Mesenteric fat pad (tissue), 1 donor: ENCODE measurements around the gene UBE3A. TPM values are rescaled to one million over a fixed set of nuclear protein-coding genes. Genes with fewer than 3 reads are reported as not detected.
"Not testable (repeated sequence)": the region's sequence is repeated elsewhere in the genome, so short reads cannot be mapped to it uniquely, and the experiment has no call there.

ENCODE experiments used
- DNase-seq: peaks from one replicate; pipeline ENCODE4 v3.0.0-alpha.2; 2020; ENCODE audit warnings: low spot score
- long read RNA-seq: library from polyadenylated mRNA; unstranded; transcript quantifications from one replicate; pipeline ENCODE4 v2.0.0, GENCODE V29; 2020
- total RNA-seq: library from RNA; stranded (reverse); fragmentation: NEBNext Ultra II Directional; extraction: Animal tissue kit (Norgen Biotek cat#: 25700); gene quantifications from one replicate; pipeline ENCODE4 v1.2.1, GENCODE V29; 2021
- donor health status: DM: yes; HTN: yes; CAD: no.

Gene UBE3A
- total RNA-seq = 78.7 TPM
- long read RNA-seq, full-length matches to known transcripts = 40 of 97 reads
- long read RNA-seq, partial matches to known transcripts = 34 of 97 reads
- long read RNA-seq, other reads (novel, unspliced or antisense) = 23 of 97 reads

DNA sequence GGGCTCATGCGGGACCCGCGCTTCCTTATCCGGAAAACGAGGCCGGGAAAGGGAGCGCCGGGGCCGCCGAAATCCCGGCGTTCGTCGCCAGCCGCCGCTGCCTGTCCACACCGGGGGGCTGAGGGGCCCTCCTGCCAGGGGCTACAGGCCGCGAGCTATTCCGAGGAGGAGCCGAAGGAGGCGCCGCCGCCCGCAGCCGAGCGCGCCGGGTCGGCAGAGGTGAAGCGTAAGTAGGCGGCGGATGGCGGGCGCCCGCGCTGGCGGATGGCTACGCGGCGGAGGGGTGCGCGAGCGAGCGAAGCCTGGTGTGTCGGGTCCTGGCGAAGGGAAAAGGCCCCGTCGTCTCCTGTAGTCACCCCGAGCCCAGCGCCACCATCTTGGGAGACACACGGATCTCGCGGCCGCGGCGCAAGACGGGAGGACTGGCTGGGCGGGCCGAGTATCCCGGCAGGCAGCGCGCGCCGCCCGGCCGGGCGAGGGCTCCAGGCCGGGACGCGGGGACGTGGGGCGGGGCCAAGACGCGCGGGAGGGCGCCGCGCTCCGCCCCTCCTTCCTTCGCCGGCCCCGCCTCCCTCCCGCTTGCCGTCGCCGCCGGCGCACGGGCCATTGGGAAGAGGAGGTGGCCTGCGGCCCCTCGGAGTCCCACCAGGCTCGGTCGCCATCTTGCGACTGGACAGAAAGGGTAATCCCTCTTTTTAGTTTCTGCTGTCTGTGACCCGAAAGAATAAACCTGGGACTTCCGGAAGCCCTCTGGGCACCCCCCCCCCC, at the start of gene UBE3A:
Gene UBE3A (minus strand): TSS at position 424 of the 768 bp plus-strand sequence. CDS start 29,917 bp downstream, outside the sequence.
- peak; percentile 97 for DNase-seq

DNA sequence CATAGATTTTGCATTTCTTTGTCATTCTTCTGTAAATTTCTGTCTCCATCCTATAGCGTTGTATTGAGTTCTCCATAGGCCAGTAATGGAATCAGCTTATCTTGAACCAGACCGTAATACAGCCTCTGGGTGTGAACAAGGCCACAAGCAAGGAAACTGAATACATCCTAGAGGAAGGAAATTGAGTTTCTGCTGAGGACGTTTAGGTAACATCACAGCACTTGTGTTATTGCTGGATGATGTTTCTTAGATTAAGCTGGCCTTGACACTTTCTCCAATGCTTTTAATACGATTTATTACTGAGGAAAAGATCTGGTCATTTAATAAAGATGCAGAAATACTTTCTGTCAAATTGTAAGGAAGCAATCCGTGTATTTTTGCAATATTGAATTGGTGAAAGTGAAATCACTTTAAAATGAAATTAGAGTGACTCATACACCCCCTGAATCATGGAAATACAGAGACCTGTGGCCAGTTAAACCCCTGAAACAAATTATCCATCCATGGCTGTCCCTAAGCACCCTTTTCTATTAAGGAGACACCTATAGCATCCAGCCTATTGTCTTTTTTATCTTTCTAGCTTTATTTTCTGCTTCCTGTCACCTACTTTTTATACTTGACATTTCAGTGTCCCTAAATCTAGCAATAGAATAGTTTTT, 48.5 kb upstream of the UBE3A start:
- DNase-seq = no peak

DNA sequence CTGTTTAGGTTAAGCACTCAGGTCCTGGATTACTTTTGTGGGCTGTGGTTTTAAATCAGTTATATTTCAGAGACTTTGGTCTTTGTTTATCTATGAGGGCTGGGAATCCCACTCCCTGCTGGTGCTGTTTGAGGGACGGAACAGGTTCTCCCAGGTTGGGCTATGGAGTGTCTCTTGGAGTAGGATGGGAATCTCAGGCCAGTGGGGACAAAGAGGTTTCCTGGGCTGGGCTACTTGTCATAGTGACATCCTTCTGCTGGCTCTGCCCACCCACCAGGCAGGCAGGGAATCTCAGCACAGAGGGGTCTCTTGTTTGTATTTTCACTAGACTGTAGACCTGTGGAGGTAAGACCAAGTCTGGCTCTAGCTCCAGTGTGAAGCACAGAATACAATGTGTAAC, 47.2 kb upstream of the UBE3A start:
- no peak for DNase-seq

GRCh38 chr15:25481208-25481859, 42.5 kb upstream of the UBE3A start:
- DNase-seq = no peak

- no peak for DNase-seq
Measured at GRCh38 chr15:25478313-25478712, 39.5 kb upstream of the UBE3A start.

DNA sequence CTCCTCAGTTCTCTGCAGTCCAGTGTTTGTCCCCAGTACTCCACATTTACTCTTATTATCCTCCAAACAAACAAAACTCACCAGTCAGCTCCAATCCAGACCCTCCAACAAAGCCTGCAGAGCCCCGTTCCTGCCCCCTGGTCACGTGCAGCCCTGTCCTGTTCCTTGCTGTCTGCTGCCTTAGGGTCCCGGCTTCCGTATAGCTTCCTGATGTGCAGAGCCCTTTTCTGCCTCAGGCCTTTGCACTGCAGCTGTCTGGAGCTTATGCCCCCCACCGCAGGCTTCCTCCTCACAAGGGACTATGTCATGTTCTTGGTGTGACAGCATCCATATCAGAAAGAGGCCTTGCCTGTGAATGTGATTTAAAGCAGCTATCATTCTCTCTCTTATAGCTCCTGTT, 39.0 kb upstream of the UBE3A start:
- no peak for DNase-seq

DNA sequence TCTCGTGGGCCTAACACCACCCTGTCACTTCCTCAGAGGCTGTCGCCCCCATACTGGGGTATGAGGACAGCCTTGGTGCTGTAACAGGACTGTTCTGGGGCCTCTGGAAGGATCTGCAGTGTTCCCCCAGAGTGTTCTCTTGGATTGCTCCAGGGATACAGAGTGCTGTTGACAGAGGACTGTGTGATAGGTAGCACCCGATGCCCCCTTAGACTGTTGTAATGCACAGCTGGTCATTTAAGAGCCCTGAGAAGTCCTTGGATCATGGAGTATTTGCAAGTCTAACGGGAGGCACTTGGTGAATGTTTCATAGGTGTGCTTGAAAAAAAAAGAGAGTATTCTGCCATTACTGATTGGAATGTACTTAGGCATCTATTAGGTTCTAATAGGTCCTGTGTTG, 35.4 kb upstream of the UBE3A start:
- DNase-seq = no peak

- no peak for DNase-seq
Measured at GRCh38 chr15:25470230-25470629, 31.4 kb upstream of the UBE3A start.

GRCh38 chr15:25469377-25469776, 30.6 kb upstream of the UBE3A start:
- DNase-seq = no peak

DNA sequence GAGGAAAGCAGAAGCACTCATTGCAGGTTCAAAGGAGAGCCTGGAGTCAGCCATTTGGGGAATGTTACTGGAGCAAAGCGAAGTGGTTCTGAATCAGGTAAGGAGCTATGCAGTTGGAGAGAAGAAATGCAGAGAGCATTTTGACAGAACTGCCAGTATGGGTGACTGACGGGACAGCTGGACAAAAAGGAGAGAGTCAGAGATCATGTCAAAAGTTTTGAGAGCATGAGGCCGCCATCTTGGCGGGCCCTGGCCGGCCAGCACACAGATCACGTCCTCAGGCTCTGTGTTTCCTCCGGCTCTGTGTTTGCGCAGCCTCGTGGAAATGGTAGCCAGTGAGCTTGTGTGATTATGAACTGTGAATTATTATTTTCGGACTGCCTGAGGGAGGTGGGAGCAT, 29.8 kb upstream of the UBE3A start:
- DNase-seq = no peak

DNA sequence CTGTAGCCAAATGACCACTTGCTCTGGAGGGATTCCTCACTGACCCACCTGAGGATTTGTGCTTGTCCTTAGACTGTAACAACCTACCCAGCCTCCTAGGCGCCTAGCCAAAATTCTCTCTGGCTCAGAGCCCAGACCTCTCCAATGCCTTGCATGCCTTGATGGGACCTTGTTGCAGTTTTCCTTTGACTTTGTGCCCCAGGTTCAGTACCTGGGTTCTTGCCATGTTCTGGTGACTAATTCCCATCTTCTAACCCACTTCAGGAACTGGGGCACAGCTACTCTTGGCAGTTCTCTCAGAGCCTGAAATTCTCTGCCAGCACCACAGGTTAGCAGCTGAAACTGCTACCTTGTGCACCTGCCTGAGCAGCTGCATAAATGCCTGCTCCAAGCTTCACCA, 27.0 kb upstream of the UBE3A start:
- DNase-seq = no peak

GRCh38 chr15:25464784-25465183, 26.0 kb upstream of the UBE3A start:
- DNase-seq = no peak

DNA sequence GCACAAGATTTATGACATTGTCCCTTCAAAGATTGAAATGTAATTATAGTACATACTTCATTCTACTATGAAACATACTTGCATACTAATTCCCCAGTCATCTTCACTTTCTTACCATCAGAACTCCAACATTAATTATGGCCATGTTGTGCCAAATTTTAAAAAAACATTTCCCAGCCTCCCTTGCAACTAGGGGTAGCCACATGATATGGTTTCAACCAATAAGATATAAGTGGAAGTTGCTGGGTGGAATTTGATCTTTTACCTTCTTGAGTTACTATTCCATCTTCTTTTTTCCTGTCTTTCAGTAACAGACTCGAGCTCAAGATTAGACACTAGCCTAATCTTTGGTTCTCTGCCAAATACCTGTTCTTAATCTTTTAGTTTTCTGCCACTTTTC, 25.6 kb upstream of the UBE3A start:
- no peak for DNase-seq

DNA sequence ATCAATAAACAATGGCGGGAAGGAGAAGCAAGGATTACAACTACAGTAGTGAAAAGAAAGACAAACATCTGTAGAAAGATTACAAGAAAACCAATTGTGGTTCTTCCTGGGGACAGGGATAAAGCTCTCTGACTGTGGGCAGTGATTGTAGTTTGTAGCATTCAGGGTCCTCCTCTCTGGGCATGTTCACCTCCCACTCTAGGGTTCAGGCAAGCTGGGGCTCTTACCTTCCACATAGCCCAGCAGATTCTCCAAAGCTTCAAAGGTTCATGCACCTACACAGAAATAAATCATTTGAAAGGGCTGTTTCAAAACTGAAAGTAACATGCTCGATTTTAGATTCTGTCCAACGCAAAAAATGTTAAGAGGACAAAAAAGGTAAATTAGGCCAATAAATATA, 17.4 kb upstream of the UBE3A start:
- no peak for DNase-seq

GRCh38 chr15:25455226-25455625, 16.4 kb upstream of the UBE3A start:
- no peak for DNase-seq

DNA sequence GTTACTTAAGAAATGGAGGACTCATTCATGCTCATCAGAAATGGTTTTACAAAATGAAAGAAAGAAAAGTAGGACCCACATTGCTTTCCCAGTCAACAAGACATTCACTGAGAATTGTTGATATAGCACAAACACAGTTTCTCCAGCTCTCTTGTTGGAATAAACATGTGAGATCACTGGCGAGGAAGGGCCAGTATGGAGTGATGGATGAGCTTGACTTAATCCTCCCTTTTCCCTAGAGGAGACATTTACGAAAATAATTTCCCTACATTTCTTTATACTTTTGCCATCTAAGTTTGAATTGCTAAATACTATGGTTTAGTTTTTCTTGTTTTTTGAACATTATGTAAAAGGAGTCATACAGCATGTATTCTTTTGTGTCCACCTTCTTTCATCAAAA, 15.9 kb upstream of the UBE3A start:
- no peak for DNase-seq

GRCh38 chr15:25453246-25453645, 14.4 kb upstream of the UBE3A start:
- DNase-seq = not testable (repeated sequence)

DNA sequence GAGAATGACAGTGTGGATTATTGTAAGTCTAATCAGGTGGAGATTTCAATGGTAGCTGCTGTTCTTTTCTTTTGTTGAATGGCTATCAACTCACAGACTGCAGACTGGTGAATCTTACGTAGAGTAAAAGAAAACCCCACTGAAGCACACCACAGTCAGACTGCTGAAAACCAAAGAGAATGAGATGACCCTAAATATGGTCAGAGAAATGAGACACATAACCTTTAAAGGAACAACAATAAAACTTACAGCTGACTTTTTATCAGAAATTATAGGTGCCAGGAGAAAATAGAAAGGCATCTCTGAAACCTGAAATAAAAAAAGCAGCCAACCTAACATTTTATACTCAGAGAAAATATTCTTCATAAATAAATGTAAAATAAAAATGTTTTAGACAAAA, 12.7 kb upstream of the UBE3A start:
- no peak for DNase-seq

DNA sequence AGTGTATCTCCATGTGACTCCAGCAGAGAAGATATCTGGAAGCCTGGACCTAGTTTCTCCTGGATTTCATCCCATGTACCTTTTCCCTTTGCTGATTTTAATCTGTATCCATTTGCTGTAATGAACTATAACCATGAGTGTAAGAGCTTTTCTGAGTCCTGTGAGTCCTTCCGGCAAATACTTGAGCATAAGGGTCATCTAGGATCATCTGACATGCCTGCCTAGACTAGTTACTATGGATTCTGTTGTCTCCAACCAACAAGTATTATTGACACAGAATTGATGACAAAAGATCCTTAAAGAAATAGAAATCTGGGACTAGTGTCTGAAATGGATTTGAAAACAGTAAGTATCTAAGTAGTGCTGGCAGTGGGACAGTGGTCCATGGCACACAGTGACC, 11.3 kb upstream of the UBE3A start:
- no peak for DNase-seq

DNA sequence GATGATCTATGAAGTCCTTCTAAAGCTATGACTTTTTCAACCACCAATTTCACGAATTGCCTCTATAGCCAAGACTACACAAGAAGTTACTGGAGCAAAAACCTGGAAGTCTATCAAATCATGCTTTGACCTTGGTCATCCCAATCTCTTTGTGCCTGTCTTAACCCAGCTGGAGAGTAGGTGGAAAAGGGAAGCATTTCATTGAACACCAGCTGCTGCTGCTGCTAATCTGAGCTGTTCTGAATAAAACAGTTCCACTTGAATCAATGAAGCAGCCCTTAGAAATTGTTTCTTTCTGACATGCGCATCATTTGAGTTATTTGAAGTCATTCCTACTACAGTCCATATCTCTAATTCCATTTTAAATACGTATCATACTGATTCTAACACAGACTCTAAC, 7.3 kb upstream of the UBE3A start:
- DNase-seq = no peak

DNA sequence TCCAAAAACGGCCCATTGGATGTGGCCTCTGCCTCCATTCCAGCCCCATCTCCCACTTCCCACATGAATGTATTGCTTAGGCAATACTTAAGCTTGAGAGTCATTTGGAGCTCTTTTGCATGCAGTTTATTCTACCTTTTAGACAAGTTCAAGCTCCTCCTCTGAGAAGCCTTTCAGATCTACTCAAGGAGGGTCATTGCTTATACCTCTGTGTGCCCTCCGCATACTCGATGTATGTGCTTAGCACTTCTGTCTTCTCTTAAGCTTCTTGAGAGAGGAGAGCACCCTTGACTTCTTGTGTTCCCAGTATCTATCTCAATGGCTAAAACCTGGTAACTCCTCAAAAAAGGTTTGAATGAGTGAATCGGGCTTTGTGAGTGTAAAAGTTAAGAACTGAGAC, 6.6 kb upstream of the UBE3A start:
- no peak for DNase-seq

- no peak for DNase-seq
Measured at GRCh38 chr15:25441111-25441510, 2.3 kb upstream of the UBE3A start.
